DND-41 (cell line): ENCODE data around the gene NUFIP2.

Source experiments
- EZH2 ChIP-seq: IDR thresholded peaks from 3 replicates; pipeline ENCODE4 v1.6.1; 2012; ENCODE audit warnings: borderline replicate concordance, low read depth, mild to moderate bottlenecking, moderate library complexity, low read length, inconsistent platforms; ENCODE audit not compliant: severe bottlenecking
- TF ChIP-seq, protein P1 (sequence below): IDR thresholded peaks from 2 replicates; pipeline ENCODE4 v1.5.1; 2012; ENCODE audit warnings: borderline replicate concordance, low read length, moderate library complexity, mild to moderate bottlenecking; ENCODE audit not compliant: poor library complexity, severe bottlenecking; ENCODE audit errors: extremely low read depth

GRCh38 chr17:29326023-29326813 lies 32.3 kb upstream of the NUFIP2 start:
- TF ChIP-seq, protein P1, sequence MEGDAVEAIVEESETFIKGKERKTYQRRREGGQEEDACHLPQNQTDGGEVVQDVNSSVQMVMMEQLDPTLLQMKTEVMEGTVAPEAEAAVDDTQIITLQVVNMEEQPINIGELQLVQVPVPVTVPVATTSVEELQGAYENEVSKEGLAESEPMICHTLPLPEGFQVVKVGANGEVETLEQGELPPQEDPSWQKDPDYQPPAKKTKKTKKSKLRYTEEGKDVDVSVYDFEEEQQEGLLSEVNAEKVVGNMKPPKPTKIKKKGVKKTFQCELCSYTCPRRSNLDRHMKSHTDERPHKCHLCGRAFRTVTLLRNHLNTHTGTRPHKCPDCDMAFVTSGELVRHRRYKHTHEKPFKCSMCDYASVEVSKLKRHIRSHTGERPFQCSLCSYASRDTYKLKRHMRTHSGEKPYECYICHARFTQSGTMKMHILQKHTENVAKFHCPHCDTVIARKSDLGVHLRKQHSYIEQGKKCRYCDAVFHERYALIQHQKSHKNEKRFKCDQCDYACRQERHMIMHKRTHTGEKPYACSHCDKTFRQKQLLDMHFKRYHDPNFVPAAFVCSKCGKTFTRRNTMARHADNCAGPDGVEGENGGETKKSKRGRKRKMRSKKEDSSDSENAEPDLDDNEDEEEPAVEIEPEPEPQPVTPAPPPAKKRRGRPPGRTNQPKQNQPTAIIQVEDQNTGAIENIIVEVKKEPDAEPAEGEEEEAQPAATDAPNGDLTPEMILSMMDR: no peak
- TF ChIP-seq EZH2: no peak
